ENCODE results near the gene PRSS50. TPM values are rescaled to one million over a fixed set of nuclear protein-coding genes. Genes with fewer than 3 reads are reported as not detected.

The PRSS50 gene
- polyA plus RNA-seq, 1 experiment = not detected

GRCh38 chr3:46670891-46671427, 46.7 kb downstream of the PRSS50 start:
- Histone ChIP-seq H3K9me3 (ENCODE audit: control insufficient read depth, insufficient read depth, low read length) (no peaks in the 10 kb centered on the region), H3K27me3 (ENCODE audit: control insufficient read depth, insufficient read depth, low read length) (peaks cover 12% of the 10 kb centered on the region), H3K4me3 (ENCODE audit: low read depth, low read length) (no peak overlapping the region), H3K27ac (ENCODE audit: low read depth, low read length) (no peak overlapping the region)
- ChIA-PET POLR2A (no interaction called here), CTCF (no interaction called here)
- TF ChIP-seq, protein P1, sequence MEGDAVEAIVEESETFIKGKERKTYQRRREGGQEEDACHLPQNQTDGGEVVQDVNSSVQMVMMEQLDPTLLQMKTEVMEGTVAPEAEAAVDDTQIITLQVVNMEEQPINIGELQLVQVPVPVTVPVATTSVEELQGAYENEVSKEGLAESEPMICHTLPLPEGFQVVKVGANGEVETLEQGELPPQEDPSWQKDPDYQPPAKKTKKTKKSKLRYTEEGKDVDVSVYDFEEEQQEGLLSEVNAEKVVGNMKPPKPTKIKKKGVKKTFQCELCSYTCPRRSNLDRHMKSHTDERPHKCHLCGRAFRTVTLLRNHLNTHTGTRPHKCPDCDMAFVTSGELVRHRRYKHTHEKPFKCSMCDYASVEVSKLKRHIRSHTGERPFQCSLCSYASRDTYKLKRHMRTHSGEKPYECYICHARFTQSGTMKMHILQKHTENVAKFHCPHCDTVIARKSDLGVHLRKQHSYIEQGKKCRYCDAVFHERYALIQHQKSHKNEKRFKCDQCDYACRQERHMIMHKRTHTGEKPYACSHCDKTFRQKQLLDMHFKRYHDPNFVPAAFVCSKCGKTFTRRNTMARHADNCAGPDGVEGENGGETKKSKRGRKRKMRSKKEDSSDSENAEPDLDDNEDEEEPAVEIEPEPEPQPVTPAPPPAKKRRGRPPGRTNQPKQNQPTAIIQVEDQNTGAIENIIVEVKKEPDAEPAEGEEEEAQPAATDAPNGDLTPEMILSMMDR (IDR thresholded peaks at IDR 0.05; ENCODE audit: low read depth, low read length) = no peak
- no peak for DNase-seq (ENCODE audit: low read depth, low spot score)

- peaks cover 16% of the 10 kb centered on the region for H3K27me3 ChIP-seq (ENCODE audit: control insufficient read depth, insufficient read depth, low read length)
- TF ChIP-seq, protein P1 (IDR thresholded peaks at IDR 0.05; ENCODE audit: low read depth, low read length) = no peak
- CTCF ChIA-PET = no interaction called here
Measured at GRCh38 chr3:46670000-46670890, 47.4 kb downstream of the PRSS50 start.

GRCh38 chr3:46669191-46669999, 48.3 kb downstream of the PRSS50 start:
- ChIA-PET CTCF (no interaction called here), POLR2A (no interaction called here)
- TF ChIP-seq, protein P1 (IDR thresholded peaks at IDR 0.05; ENCODE audit: low read depth, low read length) = no peak
- H3K9me3 ChIP-seq (ENCODE audit: control insufficient read depth, insufficient read depth, low read length) = no peaks in the 10 kb centered on the region
- no peak overlapping the region for H3K27ac ChIP-seq (ENCODE audit: low read depth, low read length)
- H3K4me3 ChIP-seq (ENCODE audit: low read depth, low read length) = no peak overlapping the region
- H3K27me3 ChIP-seq (ENCODE audit: control insufficient read depth, insufficient read depth, low read length) = peaks cover 14% of the 10 kb centered on the region
- DNase-seq (ENCODE audit: low read depth, low spot score) = no peak

More at GRCh38 chr3:46670000-46670890, 47.4 kb downstream of the PRSS50 start:
- no peak for DNase-seq (ENCODE audit: low read depth, low spot score)
- Histone ChIP-seq H3K9me3 (ENCODE audit: control insufficient read depth, insufficient read depth, low read length) (no peaks in the 10 kb centered on the region), H3K4me3 (ENCODE audit: low read depth, low read length) (no peak overlapping the region), H3K27ac (ENCODE audit: low read depth, low read length) (no peak overlapping the region)
- POLR2A ChIA-PET = no interaction called here

DNA sequence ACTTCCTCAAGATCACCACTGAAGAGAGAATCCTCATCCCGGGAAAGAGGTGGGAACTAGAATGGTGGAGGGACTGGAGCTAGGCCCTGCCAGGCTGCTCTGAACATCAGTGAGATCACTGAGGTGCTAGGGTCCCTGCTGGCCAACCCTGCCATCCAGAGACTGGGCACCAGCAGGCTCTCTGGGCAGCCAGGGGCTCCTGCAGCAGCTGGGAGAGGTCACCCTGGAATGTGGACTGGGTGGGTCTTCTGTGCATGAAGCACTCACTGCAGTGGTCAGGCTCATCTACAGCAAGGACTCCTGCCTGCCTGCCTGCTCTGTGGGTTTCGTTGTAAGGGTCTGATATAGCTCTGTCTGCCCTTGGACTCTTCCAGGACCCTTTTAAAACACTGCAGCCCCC, 49.1 kb downstream of the PRSS50 start:
- TF ChIP-seq, protein P1 (IDR thresholded peaks at IDR 0.05; ENCODE audit: low read depth, low read length) = no peak
- ChIA-PET POLR2A (no interaction called here), CTCF (interaction anchor here (0.6 kb wide), 1 partner anchor 39 kb away, joined by 3 read pairs; no protein-coding TSS in a partner anchor)
- Histone ChIP-seq H3K9me3 (ENCODE audit: control insufficient read depth, insufficient read depth, low read length) (no peaks in the 10 kb centered on the region), H3K4me3 (ENCODE audit: low read depth, low read length) (no peak overlapping the region), H3K27ac (ENCODE audit: low read depth, low read length) (no peak overlapping the region), H3K27me3 (ENCODE audit: control insufficient read depth, insufficient read depth, low read length) (peaks cover 9% of the 10 kb centered on the region)
- DNase-seq (ENCODE audit: low read depth, low spot score) = no peak

Measured in AG04450 (cell line).